SU-DHL-6 (cell line): Measurements from ENCODE around the gene STAU1.
A peak's percentile ranks its signal among the peaks of the same experiment; 100 is the strongest.
"Not testable (repeated sequence)": the region's sequence is repeated elsewhere in the genome, so short reads cannot be mapped to it uniquely, and the experiment has no call there.

Source experiments
- H2AFZ ChIP-seq: fragments of 200-600 bp; sonication (generic); 2 replicates; pipeline ENCODE4 v1.6.1; 2014; ENCODE audit warnings: low read depth, mild to moderate bottlenecking, moderate library complexity, mixed read lengths, antibody characterized with exemption, low read length; ENCODE audit not compliant: severe bottlenecking
- H3F3A ChIP-seq: fragments of 200-600 bp; shearing (Covaris generic); 2 replicates; pipeline ENCODE4 v1.6.0; 2016; ENCODE audit warnings: antibody characterized with exemption, mild to moderate bottlenecking; ENCODE audit not compliant: insufficient read depth
- H3K27ac ChIP-seq: fragments of 200-600 bp; sonication (generic); 2 replicates; pipeline ENCODE4 v1.5.1; 2016; ENCODE audit warnings: low read depth, mild to moderate bottlenecking, low read length, moderate library complexity, mixed read lengths
- H3K27me3 ChIP-seq: fragments of 200-600 bp; sonication (generic), shearing (Covaris generic); 2 replicates; pipeline ENCODE4 v1.6.0; 2014; ENCODE audit warnings: mild to moderate bottlenecking, low read length
- H3K36me3 ChIP-seq: fragments of 200-600 bp; sonication (generic); 2 replicates; pipeline ENCODE4 v1.6.1; 2014; ENCODE audit warnings: mild to moderate bottlenecking, low read length, mixed read lengths
- H3K4me2 ChIP-seq: fragments of 300-600, 200-600 bp; shearing (Covaris generic), sonication (generic); 2 replicates; pipeline ENCODE4 v1.6.0; 2014; ENCODE audit warnings: low read length, low read depth, mild to moderate bottlenecking; ENCODE audit not compliant: poor library complexity, severe bottlenecking
- H3K4me3 ChIP-seq: fragments of 200-600 bp; sonication (generic); 2 replicates; pipeline ENCODE4 v1.5.1; 2014; ENCODE audit warnings: antibody characterized with exemption, low read length, mild to moderate bottlenecking, mixed read lengths; ENCODE audit not compliant: insufficient read depth, poor library complexity, severe bottlenecking
- H3K79me2 ChIP-seq: fragments of 200-600 bp; sonication (generic); 2 replicates; pipeline ENCODE4 v1.6.1; 2014; ENCODE audit warnings: mild to moderate bottlenecking, low read length, moderate library complexity; ENCODE audit not compliant: insufficient read depth
- H3K9ac ChIP-seq: fragments of 200-600 bp; sonication (generic); 2 replicates; pipeline ENCODE4 v1.7.0; 2014; ENCODE audit warnings: mild to moderate bottlenecking, low read length
- H3K9me2 ChIP-seq: fragments of 200-600 bp; sonication (generic); replicated peaks from 2 replicates; pipeline ENCODE4 v1.6.1; 2014; ENCODE audit warnings: low read length; ENCODE audit not compliant: insufficient read depth
- H3K9me3 ChIP-seq: fragments of 200-600 bp; sonication (generic); 2 replicates; pipeline ENCODE4 v1.6.1; 2014; ENCODE audit warnings: low read length, mixed read lengths; ENCODE audit not compliant: insufficient read depth
- H4K20me1 ChIP-seq: fragments of 200-600 bp; sonication (generic); 2 replicates; pipeline ENCODE4 v1.6.1; 2014; ENCODE audit warnings: low read depth, mild to moderate bottlenecking, antibody characterized with exemption, low read length, moderate library complexity, mixed read lengths
- EZH2phosphoT487 ChIP-seq: fragments of 200-600 bp; sonication (generic), shearing (Covaris generic); conservative IDR thresholded peaks from 2 replicates; pipeline ENCODE4 v1.6.1; 2018; ENCODE audit warnings: mild to moderate bottlenecking, antibody characterized with exemption, low read length, moderate library complexity, mixed read lengths
- TF ChIP-seq, protein P1 (sequence below): fragments of 200-600 bp; sonication (generic); IDR thresholded peaks from one replicate; pipeline ENCODE4 v1.5.1; 2017; ENCODE audit warnings: antibody characterized with exemption, mild to moderate bottlenecking, low read length, moderate library complexity; ENCODE audit not compliant: insufficient read depth, poor library complexity, severe bottlenecking

The STAU1 gene

GRCh38 chr20:49112596-49113274 lies 75.4 kb downstream of the STAU1 start:
- H3K79me2 ChIP-seq: no peaks in the 10 kb centered on the region

DNA sequence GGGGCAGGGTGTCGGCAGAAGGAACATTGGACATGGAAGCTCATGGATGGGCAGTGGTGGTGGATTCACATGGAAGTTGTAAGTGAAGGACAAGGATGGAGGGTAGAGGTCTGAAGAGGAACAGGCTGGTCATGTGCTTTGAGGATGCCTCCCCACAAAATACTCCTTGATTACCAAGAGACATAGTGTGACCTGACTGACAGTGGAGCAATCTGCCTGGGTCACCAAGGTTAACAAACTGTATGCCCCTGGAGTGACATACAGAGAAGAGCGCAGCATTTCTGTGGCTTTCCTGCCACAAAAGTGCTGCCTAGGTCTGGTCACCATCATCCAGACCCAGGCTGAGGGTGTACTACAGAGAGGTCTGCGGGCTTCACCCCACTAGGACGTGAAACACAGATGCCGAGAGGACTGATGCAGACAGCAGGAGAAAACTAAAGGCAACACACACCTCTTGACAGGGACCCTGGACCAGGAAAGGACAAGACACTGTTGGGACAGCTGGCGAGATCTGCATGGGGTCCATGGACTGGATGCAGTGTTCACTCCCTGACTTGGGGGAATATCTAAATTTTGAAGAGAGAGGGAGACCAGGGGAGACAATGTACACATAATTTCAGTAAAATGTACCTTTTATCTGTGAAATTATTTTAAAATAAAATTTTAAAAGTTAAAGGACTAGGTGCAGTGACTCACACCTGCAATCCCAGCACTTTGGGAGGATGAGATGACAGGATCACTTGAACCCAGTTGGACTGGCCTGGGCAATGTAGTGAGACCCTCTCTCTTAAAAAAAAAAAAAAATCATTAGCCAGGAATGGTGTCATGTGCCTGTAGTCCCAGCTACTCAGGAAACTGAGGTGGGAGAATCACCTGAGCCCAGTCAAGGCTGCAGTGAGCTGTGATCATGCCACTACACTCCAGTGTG lies 77.1 kb downstream of the STAU1 start:
- H3K9ac ChIP-seq: no peak overlapping the region
- H3K27me3 ChIP-seq: no peaks in the 10 kb centered on the region
- H3K79me2 ChIP-seq: no peaks in the 10 kb centered on the region
- TF ChIP-seq, protein P1, sequence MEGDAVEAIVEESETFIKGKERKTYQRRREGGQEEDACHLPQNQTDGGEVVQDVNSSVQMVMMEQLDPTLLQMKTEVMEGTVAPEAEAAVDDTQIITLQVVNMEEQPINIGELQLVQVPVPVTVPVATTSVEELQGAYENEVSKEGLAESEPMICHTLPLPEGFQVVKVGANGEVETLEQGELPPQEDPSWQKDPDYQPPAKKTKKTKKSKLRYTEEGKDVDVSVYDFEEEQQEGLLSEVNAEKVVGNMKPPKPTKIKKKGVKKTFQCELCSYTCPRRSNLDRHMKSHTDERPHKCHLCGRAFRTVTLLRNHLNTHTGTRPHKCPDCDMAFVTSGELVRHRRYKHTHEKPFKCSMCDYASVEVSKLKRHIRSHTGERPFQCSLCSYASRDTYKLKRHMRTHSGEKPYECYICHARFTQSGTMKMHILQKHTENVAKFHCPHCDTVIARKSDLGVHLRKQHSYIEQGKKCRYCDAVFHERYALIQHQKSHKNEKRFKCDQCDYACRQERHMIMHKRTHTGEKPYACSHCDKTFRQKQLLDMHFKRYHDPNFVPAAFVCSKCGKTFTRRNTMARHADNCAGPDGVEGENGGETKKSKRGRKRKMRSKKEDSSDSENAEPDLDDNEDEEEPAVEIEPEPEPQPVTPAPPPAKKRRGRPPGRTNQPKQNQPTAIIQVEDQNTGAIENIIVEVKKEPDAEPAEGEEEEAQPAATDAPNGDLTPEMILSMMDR: no peak
- TF ChIP-seq EZH2phosphoT487: no peak
- no peaks in the 10 kb centered on the region for H3K9me2 ChIP-seq
- no peaks in the 10 kb centered on the region for H3K9me3 ChIP-seq
- H3K27ac ChIP-seq: no peak overlapping the region
- peaks cover 5% of the 10 kb centered on the region; the same call in 1 of the 2 replicates for H3K36me3 ChIP-seq
- H3K4me2 ChIP-seq: no peak overlapping the region
- H2AFZ ChIP-seq: no peak overlapping the region
- no peaks in the 10 kb centered on the region for H4K20me1 ChIP-seq
- H3F3A ChIP-seq: peaks cover 26% of the 10 kb centered on the region
- H3K4me3 ChIP-seq: no peak overlapping the region

More at GRCh38 chr20:49112596-49113274, 75.4 kb downstream of the STAU1 start:
- Histone ChIP-seq H3K27ac (no peak overlapping the region), H3K4me3 (no peak overlapping the region), H3K9me3 (no peaks in the 10 kb centered on the region), H3K36me3 (peaks cover 8% of the 10 kb centered on the region), H3F3A (peaks cover 11% of the 10 kb centered on the region), H4K20me1 (no peaks in the 10 kb centered on the region), H2AFZ (no peak overlapping the region), H3K27me3 (no peaks in the 10 kb centered on the region), H3K4me2 (no peak overlapping the region), H3K9me2 (no peaks in the 10 kb centered on the region), H3K9ac (no peak overlapping the region)
- TF ChIP-seq, protein P1: no peak
- no peak for TF ChIP-seq EZH2phosphoT487

DNA sequence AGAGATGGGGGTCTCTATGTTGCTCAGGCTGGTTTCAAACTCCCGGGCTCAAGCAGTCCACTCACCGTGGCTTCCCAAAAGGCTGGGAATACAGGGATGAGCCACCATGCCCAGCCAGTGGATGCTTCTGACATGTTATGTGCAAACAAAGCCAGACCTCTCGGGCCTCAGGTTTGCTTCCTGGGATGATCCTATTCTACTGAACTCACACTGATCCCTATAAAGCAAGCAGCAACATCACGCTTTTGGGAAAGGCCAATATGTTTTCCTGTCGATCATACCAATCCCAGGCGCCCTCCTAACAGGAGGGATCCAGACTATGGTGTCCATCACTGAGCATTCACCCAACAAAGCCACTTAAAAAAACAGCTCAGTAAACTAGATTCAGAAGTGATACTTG lies 81.8 kb downstream of the STAU1 start:
- Histone ChIP-seq H3K36me3 (peaks cover 7% of the 10 kb centered on the region; the same call in 1 of the 2 replicates), H2AFZ (no peak overlapping the region), H3K79me2 (no peaks in the 10 kb centered on the region), H4K20me1 (no peaks in the 10 kb centered on the region), H3K4me2 (no peak overlapping the region), H3K27ac (peak overlapping the region; percentile 28; the same call in 1 of the 2 replicates), H3K9ac (no peak overlapping the region), H3K9me3 (no peaks in the 10 kb centered on the region), H3F3A (peaks cover 37% of the 10 kb centered on the region), H3K27me3 (no peaks in the 10 kb centered on the region), H3K9me2 (no peaks in the 10 kb centered on the region), H3K4me3 (no peak overlapping the region)
- TF ChIP-seq EZH2phosphoT487: no peak
- TF ChIP-seq, protein P1: no peak

GRCh38 chr20:49104979-49105547 lies 83.1 kb downstream of the STAU1 start:
- not testable (repeated sequence) for H3K9ac ChIP-seq, H3K9me3 ChIP-seq, H3K79me2 ChIP-seq, H3K27ac ChIP-seq, H2AFZ ChIP-seq, H3K4me2 ChIP-seq, H3K27me3 ChIP-seq, H4K20me1 ChIP-seq, H3K9me2 ChIP-seq, H3K4me3 ChIP-seq
- Histone ChIP-seq H3F3A (peaks cover 37% of the 10 kb centered on the region), H3K36me3 (peaks cover 13% of the 10 kb centered on the region; the same call in 1 of the 2 replicates)
